Ishikawa (cell line): Measurements from ENCODE around the gene PRKCE.

Experiments
- CEBPB ChIP-seq: IDR thresholded peaks from 2 replicates; pipeline ENCODE4 v1.6.1; 2012
- CREB1 ChIP-seq: IDR thresholded peaks from 2 replicates; pipeline ENCODE4 v1.6.1; 2012; ENCODE audit warnings: low read depth
- EGR1 ChIP-seq: IDR thresholded peaks from 2 replicates; pipeline ENCODE4 v1.6.1; 2012
- EP300 ChIP-seq: IDR thresholded peaks from 2 replicates; pipeline ENCODE4 v1.6.1; 2012; ENCODE audit warnings: borderline replicate concordance
- FOXM1 ChIP-seq: IDR thresholded peaks from 2 replicates; pipeline ENCODE4 v1.6.1; 2012; ENCODE audit warnings: low read depth, borderline replicate concordance
- MAX ChIP-seq: IDR thresholded peaks from 2 replicates; pipeline ENCODE4 v1.6.1; 2012
- NFIC ChIP-seq: IDR thresholded peaks from 2 replicates; pipeline ENCODE4 v1.6.1; 2012
- RAD21 ChIP-seq: IDR thresholded peaks from 2 replicates; pipeline ENCODE4 v1.6.1; 2012; ENCODE audit warnings: low read depth
- TAF1 ChIP-seq: IDR thresholded peaks from 2 replicates; pipeline ENCODE4 v1.6.1; 2012; ENCODE audit warnings: low read depth, mild to moderate bottlenecking
- TCF12 ChIP-seq: IDR thresholded peaks from 2 replicates; pipeline ENCODE4 v1.6.1; 2012; ENCODE audit warnings: low read depth
- TEAD4 ChIP-seq: IDR thresholded peaks from 2 replicates; pipeline ENCODE4 v1.6.1; 2012
- YY1 ChIP-seq: IDR thresholded peaks from 2 replicates; pipeline ENCODE4 v1.6.1; 2012; ENCODE audit warnings: low read depth
- ZBTB7A ChIP-seq: IDR thresholded peaks from 2 replicates; pipeline ENCODE4 v1.6.1; 2012; ENCODE audit warnings: low read depth
- TF ChIP-seq, protein P1 (sequence below): IDR thresholded peaks from 2 replicates; pipeline ENCODE4 v1.6.1; 2012; ENCODE audit warnings: low read depth, mild to moderate bottlenecking
- TF ChIP-seq, protein P2 (sequence below): IDR thresholded peaks from 2 replicates; pipeline ENCODE4 v1.6.1; 2012

Gene PRKCE

GRCh38 chr2:45814951-45815621, 163.6 kb downstream of the PRKCE start:
- TF ChIP-seq MAX (no peak), TCF12 (no peak), TAF1 (no peak), RAD21 (no peak), FOXM1 (no peak), CEBPB (no peak), YY1 (no peak), CREB1 (no peak), ZBTB7A (no peak)
- TF ChIP-seq, protein P1, sequence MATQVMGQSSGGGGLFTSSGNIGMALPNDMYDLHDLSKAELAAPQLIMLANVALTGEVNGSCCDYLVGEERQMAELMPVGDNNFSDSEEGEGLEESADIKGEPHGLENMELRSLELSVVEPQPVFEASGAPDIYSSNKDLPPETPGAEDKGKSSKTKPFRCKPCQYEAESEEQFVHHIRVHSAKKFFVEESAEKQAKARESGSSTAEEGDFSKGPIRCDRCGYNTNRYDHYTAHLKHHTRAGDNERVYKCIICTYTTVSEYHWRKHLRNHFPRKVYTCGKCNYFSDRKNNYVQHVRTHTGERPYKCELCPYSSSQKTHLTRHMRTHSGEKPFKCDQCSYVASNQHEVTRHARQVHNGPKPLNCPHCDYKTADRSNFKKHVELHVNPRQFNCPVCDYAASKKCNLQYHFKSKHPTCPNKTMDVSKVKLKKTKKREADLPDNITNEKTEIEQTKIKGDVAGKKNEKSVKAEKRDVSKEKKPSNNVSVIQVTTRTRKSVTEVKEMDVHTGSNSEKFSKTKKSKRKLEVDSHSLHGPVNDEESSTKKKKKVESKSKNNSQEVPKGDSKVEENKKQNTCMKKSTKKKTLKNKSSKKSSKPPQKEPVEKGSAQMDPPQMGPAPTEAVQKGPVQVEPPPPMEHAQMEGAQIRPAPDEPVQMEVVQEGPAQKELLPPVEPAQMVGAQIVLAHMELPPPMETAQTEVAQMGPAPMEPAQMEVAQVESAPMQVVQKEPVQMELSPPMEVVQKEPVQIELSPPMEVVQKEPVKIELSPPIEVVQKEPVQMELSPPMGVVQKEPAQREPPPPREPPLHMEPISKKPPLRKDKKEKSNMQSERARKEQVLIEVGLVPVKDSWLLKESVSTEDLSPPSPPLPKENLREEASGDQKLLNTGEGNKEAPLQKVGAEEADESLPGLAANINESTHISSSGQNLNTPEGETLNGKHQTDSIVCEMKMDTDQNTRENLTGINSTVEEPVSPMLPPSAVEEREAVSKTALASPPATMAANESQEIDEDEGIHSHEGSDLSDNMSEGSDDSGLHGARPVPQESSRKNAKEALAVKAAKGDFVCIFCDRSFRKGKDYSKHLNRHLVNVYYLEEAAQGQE, result no peak

DNA sequence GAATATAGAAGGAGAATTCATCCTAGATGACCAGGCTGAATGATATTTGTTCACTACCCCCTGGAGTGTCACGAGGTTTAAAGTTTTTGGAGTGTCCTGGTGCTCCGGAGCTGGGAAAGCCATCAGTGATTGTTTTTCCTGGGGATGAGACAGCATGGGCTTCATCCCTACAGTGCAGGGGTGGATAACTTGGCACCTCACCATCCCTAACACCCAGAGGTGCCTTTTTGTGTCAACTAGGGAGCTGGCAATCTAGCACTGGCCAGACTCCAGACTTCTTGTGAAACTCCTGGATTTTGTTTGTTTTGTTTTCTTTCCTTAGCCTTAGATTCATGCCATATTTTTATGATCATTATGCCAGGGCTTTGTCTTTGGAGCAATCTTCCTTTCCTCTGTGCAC, 164.8 kb downstream of the PRKCE start:
- no peak for TF ChIP-seq NFIC
- no peak for TF ChIP-seq MAX
- no peak for TF ChIP-seq CEBPB
- TF ChIP-seq TEAD4, result no peak
- TF ChIP-seq YY1, result no peak
- TF ChIP-seq CREB1, result no peak
- no peak for TF ChIP-seq TCF12
- no peak for TF ChIP-seq TAF1
- TF ChIP-seq, protein P2, sequence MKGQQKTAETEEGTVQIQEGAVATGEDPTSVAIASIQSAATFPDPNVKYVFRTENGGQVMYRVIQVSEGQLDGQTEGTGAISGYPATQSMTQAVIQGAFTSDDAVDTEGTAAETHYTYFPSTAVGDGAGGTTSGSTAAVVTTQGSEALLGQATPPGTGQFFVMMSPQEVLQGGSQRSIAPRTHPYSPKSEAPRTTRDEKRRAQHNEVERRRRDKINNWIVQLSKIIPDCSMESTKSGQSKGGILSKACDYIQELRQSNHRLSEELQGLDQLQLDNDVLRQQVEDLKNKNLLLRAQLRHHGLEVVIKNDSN, result no peak
- TF ChIP-seq RAD21, result no peak
- no peak for TF ChIP-seq ZBTB7A
- TF ChIP-seq, protein P1, result no peak
- TF ChIP-seq EP300, result no peak
- TF ChIP-seq FOXM1, result no peak
- no peak for TF ChIP-seq EGR1

GRCh38 chr2:45818591-45818990, 167.1 kb downstream of the PRKCE start:
- no peak for TF ChIP-seq CREB1
- no peak for TF ChIP-seq TEAD4
- TF ChIP-seq YY1, result no peak
- no peak for TF ChIP-seq TAF1
- no peak for TF ChIP-seq NFIC
- TF ChIP-seq EGR1, result no peak
- no peak for TF ChIP-seq MAX
- no peak for TF ChIP-seq EP300
- no peak for TF ChIP-seq CEBPB

DNA sequence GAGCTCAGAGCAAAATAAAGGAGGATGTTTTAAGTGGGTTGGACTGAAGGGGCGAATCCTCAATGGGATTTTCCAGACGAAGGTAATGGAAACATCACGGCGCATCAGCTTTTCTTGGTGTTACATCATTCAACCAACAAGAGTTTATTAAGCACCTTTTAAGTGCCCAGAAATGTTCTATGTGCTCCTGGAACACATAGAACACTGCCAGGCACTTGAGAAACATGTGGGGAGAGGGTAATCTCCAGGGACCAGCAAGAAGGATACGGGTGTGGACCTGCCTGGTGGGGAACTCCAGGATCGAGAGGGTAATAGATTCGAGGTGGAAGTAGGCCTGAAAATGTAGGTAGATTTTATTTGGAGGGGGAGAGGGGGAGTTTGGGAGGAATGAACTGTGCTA, 168.6 kb downstream of the PRKCE start:
- TF ChIP-seq TAF1 (no peak), CREB1 (no peak), YY1 (no peak), TEAD4 (no peak)
- TF ChIP-seq, protein P1, result no peak
- TF ChIP-seq, protein P2, result no peak
